Measurements from ENCODE around the gene HLA-DOB.
"Not testable (repeated sequence)": the region's sequence is repeated elsewhere in the genome, so short reads cannot be mapped to it uniquely, and the experiment has no call there.

The HLA-DOB gene

GRCh38 chr6:32799740-32800139 is 17.1 kb downstream of the HLA-DOB start:
- ATAC-seq (no peak), DNase-seq (no peak)
- Mint-ChIP-seq H3K27me3 (peaks cover 62% of the 10 kb centered on the region), H3K9me3 (no peaks in the 10 kb centered on the region), H3K4me1 (peaks cover 19% of the 10 kb centered on the region), H3K27ac (no peak overlapping the region), H3K4me3 (no peak overlapping the region)

- peaks cover 25% of the 10 kb centered on the region for H3K4me1 Mint-ChIP-seq
- peaks cover 57% of the 10 kb centered on the region for H3K27me3 Mint-ChIP-seq
- DNase-seq = no peak
- no peak for ATAC-seq
- H3K9me3 Mint-ChIP-seq = no peaks in the 10 kb centered on the region
- no peak overlapping the region for H3K27ac Mint-ChIP-seq
- H3K4me3 Mint-ChIP-seq = no peak overlapping the region
Observed at GRCh38 chr6:32799168-32799567, 17.6 kb downstream of the HLA-DOB start.

- peak overlapping the region; percentile 61 to 75 for H3K4me3 Mint-ChIP-seq
- no peaks in the 10 kb centered on the region for H3K9me3 Mint-ChIP-seq
- H3K4me1 Mint-ChIP-seq = peaks cover 31% of the 10 kb centered on the region
- H3K27ac Mint-ChIP-seq = peak overlapping the region; percentile 15 to 69
- ATAC-seq = peak; percentile 80
- DNase-seq = peak; percentile 75
- peaks cover 47% of the 10 kb centered on the region for H3K27me3 Mint-ChIP-seq
Observed at GRCh38 chr6:32796848-32797776, 19.7 kb downstream of the HLA-DOB start.

GRCh38 chr6:32794510-32794909 is 22.3 kb downstream of the HLA-DOB start:
- peaks cover 39% of the 10 kb centered on the region for H3K27me3 Mint-ChIP-seq
- H3K9me3 Mint-ChIP-seq = no peaks in the 10 kb centered on the region
- DNase-seq = no peak
- H3K4me3 Mint-ChIP-seq = no peak overlapping the region
- no peak overlapping the region for H3K27ac Mint-ChIP-seq
- ATAC-seq = no peak
- peaks cover 31% of the 10 kb centered on the region for H3K4me1 Mint-ChIP-seq

- ATAC-seq (no peak), DNase-seq (no peak)
- Mint-ChIP-seq H3K4me1 (peaks cover 31% of the 10 kb centered on the region), H3K4me3 (no peak overlapping the region), H3K9me3 (no peaks in the 10 kb centered on the region), H3K27me3 (peaks cover 38% of the 10 kb centered on the region), H3K27ac (no peak overlapping the region)
Observed at GRCh38 chr6:32792901-32793435, 23.8 kb downstream of the HLA-DOB start.

- ATAC-seq (no peak), DNase-seq (no peak)
- Mint-ChIP-seq H3K4me3 (no peak overlapping the region), H3K27me3 (peaks cover 42% of the 10 kb centered on the region), H3K27ac (no peak overlapping the region), H3K4me1 (peaks cover 17% of the 10 kb centered on the region), H3K9me3 (no peaks in the 10 kb centered on the region)
Observed at GRCh38 chr6:32790306-32790705, 26.5 kb downstream of the HLA-DOB start.

- Mint-ChIP-seq H3K4me1 (no peaks in the 10 kb centered on the region), H3K4me3 (no peak overlapping the region), H3K27ac (peak overlapping the region in 1 of 2 donors; percentile 49), H3K27me3 (peaks cover 28% of the 10 kb centered on the region), H3K9me3 (no peaks in the 10 kb centered on the region)
- ATAC-seq (peak; percentile 76), DNase-seq (peak; percentile 23 to 28)
Observed at GRCh38 chr6:32785781-32786533, 30.8 kb downstream of the HLA-DOB start.

GRCh38 chr6:32782923-32783322 is 33.9 kb downstream of the HLA-DOB start:
- not testable (repeated sequence) for H3K4me3 Mint-ChIP-seq, H3K4me1 Mint-ChIP-seq, DNase-seq, H3K9me3 Mint-ChIP-seq, ATAC-seq, H3K27ac Mint-ChIP-seq
- H3K27me3 Mint-ChIP-seq = peaks cover 16% of the 10 kb centered on the region

- ATAC-seq (no peak), DNase-seq (no peak)
- H3K27me3 Mint-ChIP-seq = no peaks in the 10 kb centered on the region
- no peaks in the 10 kb centered on the region for H3K4me1 Mint-ChIP-seq
- H3K27ac Mint-ChIP-seq = no peak overlapping the region
- H3K4me3 Mint-ChIP-seq = no peak overlapping the region
- no peaks in the 10 kb centered on the region for H3K9me3 Mint-ChIP-seq
Observed at GRCh38 chr6:32779036-32779435, 37.8 kb downstream of the HLA-DOB start.

- Mint-ChIP-seq H3K4me1 (no peaks in the 10 kb centered on the region), H3K4me3 (no peak overlapping the region), H3K9me3 (no peaks in the 10 kb centered on the region), H3K27ac (no peak overlapping the region), H3K27me3 (peaks cover 16% of the 10 kb centered on the region)
- DNase-seq (no peak), ATAC-seq (no peak)
Observed at GRCh38 chr6:32775071-32775470, 41.7 kb downstream of the HLA-DOB start.

GRCh38 chr6:32774426-32774825 is 42.4 kb downstream of the HLA-DOB start:
- no peak for DNase-seq
- no peak overlapping the region for H3K27ac Mint-ChIP-seq

GRCh38 chr6:32772656-32773055 is 44.1 kb downstream of the HLA-DOB start:
- ATAC-seq (no peak), DNase-seq (no peak)
- no peaks in the 10 kb centered on the region for H3K4me1 Mint-ChIP-seq
- H3K9me3 Mint-ChIP-seq = no peaks in the 10 kb centered on the region
- H3K27me3 Mint-ChIP-seq = peaks cover 31% of the 10 kb centered on the region
- H3K4me3 Mint-ChIP-seq = no peak overlapping the region
- no peak overlapping the region for H3K27ac Mint-ChIP-seq

More at GRCh38 chr6:32774426-32774825, 42.4 kb downstream of the HLA-DOB start:
- Mint-ChIP-seq H3K27me3 (peaks cover 22% of the 10 kb centered on the region), H3K4me1 (no peaks in the 10 kb centered on the region), H3K9me3 (no peaks in the 10 kb centered on the region), H3K4me3 (no peak overlapping the region)
- no peak for ATAC-seq

GRCh38 chr6:32764048-32764447 is 52.8 kb downstream of the HLA-DOB start:
- peaks cover 61% of the 10 kb centered on the region for H3K27me3 Mint-ChIP-seq
- ATAC-seq (no peak), DNase-seq (no peak)
- H3K27ac Mint-ChIP-seq = no peak overlapping the region
- no peaks in the 10 kb centered on the region for H3K9me3 Mint-ChIP-seq
- no peaks in the 10 kb centered on the region for H3K4me1 Mint-ChIP-seq
- H3K4me3 Mint-ChIP-seq = no peak overlapping the region

GRCh38 chr6:32763421-32763820 is 53.4 kb downstream of the HLA-DOB start, which contains the start of gene HLA-DQB2:
Gene HLA-DQB2, minus strand, starts transcription at chr6:32763532. Its CDS starts 62 bp downstream, at chr6:32763470.
- no peak for ATAC-seq
- Mint-ChIP-seq H3K4me3 (no peak within 1 kb of the TSS), H3K27me3 (peaks cover 61% of the 10 kb centered on the region), H3K4me1 (no peaks in the 10 kb centered on the region), H3K9me3 (no peaks in the 10 kb centered on the region), H3K27ac (no peak within 1 kb of the TSS)
- DNase-seq = no peak

Data from stimulated activated naive CD8-positive, alpha-beta T cell treated with anti-CD3 and anti-CD28 coated beads, Interleukin-15, amount 100 ng/mL, for 72 hours (primary cell).